GM21381 (cell line): Measurements from ENCODE around the gene CARD10.
"Not testable (repeated sequence)": the region's sequence is repeated elsewhere in the genome, so short reads cannot be mapped to it uniquely, and the experiment has no call there.

Experiments
- ATAC-seq: cut with Tn5 transposase; IDR thresholded peaks from one replicate; pipeline ENCODE4 v1.9.1; 2021; ENCODE audit warnings: mild to moderate bottlenecking, moderate library complexity; ENCODE audit not compliant: unreplicated experiment

CARD10 gene

GRCh38 chr22:37557321-37558001 lies 38.2 kb upstream of the CARD10 start:
- ATAC-seq = no peak

GRCh38 chr22:37556710-37557109 lies 37.5 kb upstream of the CARD10 start:
- ATAC-seq = no peak

GRCh38 chr22:37555029-37555428 lies 35.8 kb upstream of the CARD10 start:
- ATAC-seq = no peak

- no peak for ATAC-seq
Measured at GRCh38 chr22:37553725-37554124, 34.5 kb upstream of the CARD10 start.

DNA sequence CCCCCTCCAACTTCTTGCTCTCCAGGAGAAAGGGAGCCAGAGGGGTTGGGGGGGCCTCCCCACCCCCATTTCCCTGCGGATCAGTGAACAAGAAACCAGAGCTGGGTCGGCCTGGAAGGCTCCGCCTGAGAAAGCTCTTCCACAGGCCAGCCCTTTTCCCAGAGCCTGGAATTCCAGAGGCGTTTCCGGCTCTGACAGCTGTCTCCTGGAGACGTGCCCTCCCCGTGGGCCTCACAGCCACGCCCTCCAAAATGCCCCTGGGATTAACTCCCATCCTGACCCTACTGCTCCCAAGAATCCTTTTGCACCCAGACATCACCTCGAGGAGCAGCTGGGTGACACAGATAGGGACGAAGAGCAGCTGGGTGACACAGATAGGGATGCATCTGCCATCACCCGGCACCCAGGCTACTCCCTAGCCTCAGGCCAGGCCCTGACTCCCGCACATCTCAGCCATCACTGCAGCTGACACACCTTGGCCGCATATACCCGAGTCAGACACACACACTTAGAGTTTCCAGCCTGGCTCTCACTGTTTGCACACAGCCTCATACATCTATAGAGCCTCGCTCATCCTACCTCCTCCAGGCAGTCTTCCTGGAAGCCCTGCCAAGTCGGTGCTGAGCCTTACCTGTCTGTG lies 33.4 kb upstream of the CARD10 start:
- ATAC-seq = no peak

DNA sequence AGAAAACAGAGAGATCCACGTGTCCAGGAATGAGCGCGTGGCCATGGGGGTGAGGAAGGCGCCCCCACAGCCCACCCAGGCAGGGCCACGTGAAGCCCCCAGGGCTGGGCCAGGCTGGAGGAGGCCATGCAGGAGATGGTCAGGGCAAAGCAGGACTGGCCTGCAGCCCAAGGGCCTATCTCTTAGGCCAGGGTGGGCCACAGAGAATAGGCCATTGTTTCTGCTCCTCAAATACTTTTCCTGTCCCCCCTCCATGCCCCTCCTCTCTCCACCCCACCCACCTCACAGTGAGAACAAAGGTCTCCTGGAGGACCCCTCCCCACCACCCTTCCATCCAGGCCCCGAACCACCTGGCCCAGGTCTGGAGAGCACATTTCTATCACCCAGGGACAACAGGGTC lies 32.8 kb upstream of the CARD10 start:
- ATAC-seq = no peak

DNA sequence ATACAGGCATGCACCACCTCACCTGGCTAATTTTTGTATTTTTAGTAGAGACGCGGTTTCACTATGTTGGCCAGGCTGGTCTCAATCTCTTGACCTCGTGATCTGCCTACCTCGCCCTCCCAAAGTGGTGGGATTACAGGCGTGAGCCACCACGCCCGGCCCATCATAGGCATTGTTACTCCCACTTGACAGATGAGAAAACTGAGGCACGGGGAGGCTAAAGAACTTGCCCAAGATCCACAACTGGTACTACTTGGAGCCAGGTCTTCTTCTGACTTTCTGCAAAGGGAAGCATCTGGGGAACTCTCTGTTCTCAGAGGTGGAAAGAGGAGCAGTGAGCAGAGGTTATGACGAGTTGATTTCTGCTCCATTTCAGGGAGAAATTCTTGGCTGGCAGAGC lies 31.7 kb upstream of the CARD10 start:
- not testable (repeated sequence) for ATAC-seq

DNA sequence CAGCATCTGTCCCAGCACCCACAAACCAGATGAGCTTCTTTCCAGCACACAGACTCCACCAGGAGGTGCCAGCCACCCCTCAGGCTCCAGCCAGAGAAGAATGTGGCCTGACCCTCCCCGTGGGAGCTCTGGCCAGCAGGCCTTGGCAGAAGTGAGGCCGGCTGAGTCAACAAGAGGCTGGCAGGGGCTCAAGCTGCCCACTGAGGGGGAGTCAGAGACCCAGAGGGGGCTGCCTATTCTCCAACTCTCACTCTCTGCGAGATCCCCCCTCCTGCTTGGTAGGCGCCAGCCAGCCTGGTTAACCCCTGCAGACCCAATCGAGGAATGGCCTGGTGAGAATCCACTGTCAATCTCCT lies 30.5 kb upstream of the CARD10 start:
- ATAC-seq = no peak

DNA sequence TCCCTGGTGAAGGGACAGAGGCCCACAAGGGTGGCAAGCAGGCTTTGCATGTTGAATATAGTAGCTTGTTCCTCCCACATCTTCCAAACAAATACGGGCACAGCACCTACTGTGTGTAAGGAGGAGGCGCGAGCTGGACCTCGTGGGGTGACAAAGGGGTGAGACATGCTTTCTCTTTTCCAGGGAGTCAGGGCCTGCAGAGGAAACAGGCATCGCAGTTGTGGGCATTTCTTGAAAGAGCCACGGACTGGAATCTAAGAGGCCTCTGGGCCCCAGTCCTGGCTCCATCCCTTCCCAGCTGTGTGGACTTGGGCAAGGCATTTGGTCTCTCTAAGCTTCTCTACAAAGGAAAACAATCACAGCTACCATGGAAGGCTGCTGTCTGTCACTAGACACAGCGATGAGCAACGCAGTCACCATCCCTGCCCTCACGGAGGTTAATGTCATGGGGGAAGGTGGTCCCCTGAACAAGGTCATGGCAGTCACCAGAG lies 28.1 kb upstream of the CARD10 start:
- no peak for ATAC-seq

GRCh38 chr22:37546437-37547250 lies 27.4 kb upstream of the CARD10 start:
- ATAC-seq = no peak

- no peak for ATAC-seq
Measured at GRCh38 chr22:37545703-37546436, 26.7 kb upstream of the CARD10 start.

DNA sequence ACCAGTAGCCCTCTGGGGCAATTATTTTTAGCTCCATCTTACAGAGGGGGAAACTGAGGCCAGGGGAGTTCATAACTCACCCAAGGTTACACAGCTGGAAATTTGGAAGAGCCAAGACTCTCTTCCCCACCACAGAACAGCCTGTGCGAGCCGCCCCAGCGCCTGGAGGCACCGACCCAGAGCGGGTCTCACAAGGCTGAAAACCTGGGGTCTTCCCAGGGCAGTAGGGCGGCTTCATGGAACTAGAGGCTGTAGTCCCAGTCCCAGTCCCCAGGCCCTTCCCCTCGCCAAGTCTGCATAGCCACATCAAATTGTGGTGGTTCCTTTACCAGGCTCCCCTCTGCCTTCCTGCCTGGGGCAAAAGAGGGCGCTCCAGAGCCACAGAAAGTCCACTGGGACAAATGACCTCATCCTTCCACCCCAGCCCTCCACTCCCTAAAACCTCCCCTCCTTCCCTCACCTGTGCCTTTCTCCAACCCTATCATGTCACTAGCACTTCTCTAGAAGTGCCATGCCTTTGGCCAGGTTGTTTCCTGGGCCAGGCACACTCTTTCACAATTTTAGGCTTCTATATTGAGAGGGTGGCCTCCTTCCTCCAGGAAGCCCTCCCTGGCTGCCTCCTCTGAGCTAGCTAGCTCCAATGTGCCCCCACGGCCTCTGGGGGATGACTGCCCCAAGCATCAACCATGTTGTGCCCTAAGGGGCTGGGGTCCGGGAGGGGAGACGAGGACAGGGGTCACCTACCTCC lies 25.9 kb upstream of the CARD10 start:
- no peak for ATAC-seq

DNA sequence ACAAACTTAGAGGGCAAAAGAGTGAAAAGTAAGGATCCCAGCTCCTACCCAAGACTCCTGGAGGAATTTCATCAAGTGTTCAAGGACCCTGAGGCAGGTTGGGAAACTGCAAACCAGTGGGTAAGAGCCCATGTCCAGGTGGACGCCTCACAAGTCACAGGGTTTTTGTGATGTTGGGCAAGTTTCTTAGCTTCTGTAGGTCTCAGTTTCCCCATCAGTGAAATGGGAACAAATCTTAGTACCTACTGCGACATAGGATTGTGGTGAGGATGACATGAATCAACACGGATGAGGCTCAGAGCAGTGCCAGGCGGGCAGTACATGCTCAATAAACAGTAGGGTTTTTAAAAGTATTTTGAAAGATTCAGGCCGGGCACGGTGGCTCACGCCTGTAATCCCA lies 23.7 kb upstream of the CARD10 start:
- ATAC-seq = no peak

DNA sequence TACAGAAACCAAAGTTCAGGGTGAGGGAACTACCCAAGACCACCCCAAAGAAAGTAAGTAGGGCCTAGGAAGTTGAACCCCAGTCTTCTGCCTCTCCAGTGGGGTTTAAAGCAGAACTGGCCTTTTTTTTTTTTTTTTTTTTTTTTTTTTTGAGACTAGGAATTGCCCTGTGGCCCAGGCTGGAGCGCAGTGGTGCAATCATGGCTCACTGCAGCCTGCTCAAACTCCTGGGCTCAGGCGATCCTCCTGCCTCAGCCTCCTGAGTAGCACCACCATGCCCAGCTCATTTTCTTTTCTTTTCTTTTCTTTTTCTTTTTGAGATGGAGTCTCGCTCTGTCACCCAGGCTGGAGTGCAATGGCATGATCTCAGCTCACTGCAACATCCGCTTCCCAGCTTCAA lies 23.2 kb upstream of the CARD10 start:
- not testable (repeated sequence) for ATAC-seq

DNA sequence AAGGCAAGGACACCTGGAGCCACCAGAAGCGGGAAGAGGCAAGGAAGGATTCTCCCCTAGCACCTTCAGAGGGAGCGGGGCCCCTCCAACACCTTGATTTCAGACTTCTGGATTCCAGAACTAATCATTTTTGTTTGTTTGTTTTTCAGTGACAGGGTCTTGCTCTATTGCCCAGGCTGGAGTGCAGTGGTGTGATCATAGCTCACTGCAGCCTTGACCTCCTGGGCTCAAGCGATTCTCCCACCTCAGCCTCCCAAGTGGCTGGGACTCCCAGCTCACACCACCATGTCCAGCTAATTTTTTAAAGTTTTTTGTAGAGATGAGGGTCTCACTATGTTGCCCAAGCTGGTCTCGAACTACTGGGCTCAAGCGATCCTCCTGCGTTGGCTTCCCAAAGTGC lies 20.6 kb upstream of the CARD10 start:
- ATAC-seq = not testable (repeated sequence)

DNA sequence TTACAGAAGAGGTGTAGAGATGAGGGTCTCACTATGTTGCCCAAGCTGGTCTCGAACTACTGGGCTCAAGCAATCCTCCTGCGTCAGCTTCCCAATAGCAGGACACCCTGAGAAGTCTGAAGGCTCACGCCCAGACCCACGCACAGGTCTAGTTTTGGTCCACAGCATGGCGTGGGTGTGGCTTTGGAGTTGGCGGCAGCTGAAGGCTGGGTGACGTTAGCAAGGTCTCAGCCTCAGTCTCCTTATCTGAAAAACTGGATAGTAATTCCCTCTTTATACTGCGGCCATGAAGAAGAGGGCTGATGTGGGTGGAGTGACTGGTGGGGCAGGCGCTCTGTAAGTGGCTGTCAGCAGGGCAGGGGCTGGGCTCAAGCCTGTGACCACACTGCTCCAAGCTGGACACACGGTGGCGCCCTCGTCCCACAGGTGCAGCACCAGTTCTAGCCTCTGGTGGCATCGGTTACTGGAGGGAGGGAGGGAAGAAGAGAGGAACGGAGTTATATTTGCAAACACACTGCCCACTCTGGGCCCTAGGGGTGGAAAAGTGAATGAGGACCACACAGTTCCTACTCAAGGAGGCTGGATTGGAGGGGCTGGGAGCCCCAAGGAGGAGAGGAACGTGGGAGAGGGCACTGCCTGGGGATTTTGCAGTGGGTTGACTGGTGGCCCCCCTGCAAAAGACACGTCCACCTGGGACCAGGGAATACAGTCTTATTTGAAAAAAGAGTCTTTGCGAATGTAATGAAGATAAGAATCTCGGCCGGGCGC lies 19.6 kb upstream of the CARD10 start:
- ATAC-seq = peak; percentile 72

DNA sequence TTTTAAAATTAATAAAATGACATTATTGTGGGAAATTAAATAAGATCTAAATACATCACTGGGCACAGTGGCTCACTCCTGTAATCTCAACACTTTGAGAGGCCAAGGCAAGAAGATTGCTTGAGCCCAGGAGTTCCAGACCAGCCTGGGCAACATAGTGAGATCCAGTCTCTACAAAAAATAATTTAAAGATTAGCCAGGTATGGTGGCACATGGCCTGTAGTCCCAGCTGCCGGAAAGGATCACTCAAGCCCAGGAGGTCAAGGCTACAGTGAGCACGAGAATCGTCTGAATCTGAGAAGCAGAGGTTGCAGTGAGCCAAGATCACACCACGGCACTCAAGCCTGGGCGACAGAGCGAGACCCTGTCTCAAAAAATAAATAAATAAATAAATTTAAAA lies 15.9 kb upstream of the CARD10 start:
- no peak for ATAC-seq

- no peak for ATAC-seq
Measured at GRCh38 chr22:37534445-37534844, 15.2 kb upstream of the CARD10 start.

GRCh38 chr22:37533995-37534394 lies 14.8 kb upstream of the CARD10 start:
- no peak for ATAC-seq
